Measurements from ENCODE around the gene PTPRA.
"Not testable (repeated sequence)": the region's sequence is repeated elsewhere in the genome, so short reads cannot be mapped to it uniquely, and the experiment has no call there.

Gene PTPRA

GRCh38 chr20:2888224-2888955 is 15.1 kb downstream of the PTPRA start:
- DNase-seq (ENCODE audit: low read depth), result no peak

- no peak for DNase-seq (ENCODE audit: low read depth)
Observed at GRCh38 chr20:2889209-2889608, 15.9 kb downstream of the PTPRA start.

- no peak for DNase-seq (ENCODE audit: low read depth)
Observed at GRCh38 chr20:2889797-2890196, 16.5 kb downstream of the PTPRA start.

GRCh38 chr20:2890742-2891141 is 17.5 kb downstream of the PTPRA start:
- no peak for DNase-seq (ENCODE audit: low read depth)

- DNase-seq (ENCODE audit: low read depth), result no peak
Observed at GRCh38 chr20:2891343-2891742, 18.1 kb downstream of the PTPRA start.

GRCh38 chr20:2892376-2892775 is 19.1 kb downstream of the PTPRA start:
- DNase-seq (ENCODE audit: low read depth), result no peak

- no peak for DNase-seq (ENCODE audit: low read depth)
Observed at GRCh38 chr20:2894221-2894620, 20.9 kb downstream of the PTPRA start.

GRCh38 chr20:2895154-2895553 is 21.9 kb downstream of the PTPRA start:
- not testable (repeated sequence) for DNase-seq (ENCODE audit: low read depth)

GRCh38 chr20:2899243-2899642 is 26.0 kb downstream of the PTPRA start:
- no peak for DNase-seq (ENCODE audit: low read depth)

- DNase-seq (ENCODE audit: low read depth), result no peak
Observed at GRCh38 chr20:2900845-2901592, 27.7 kb downstream of the PTPRA start.

GRCh38 chr20:2902291-2902690 is 29.0 kb downstream of the PTPRA start:
- no peak for DNase-seq (ENCODE audit: low read depth)

- DNase-seq (ENCODE audit: low read depth), result no peak
Observed at GRCh38 chr20:2902818-2903217, 29.5 kb downstream of the PTPRA start.

- DNase-seq (ENCODE audit: low read depth), result no peak
Observed at GRCh38 chr20:2903686-2904085, 30.4 kb downstream of the PTPRA start.

- DNase-seq (ENCODE audit: low read depth), result no peak
Observed at GRCh38 chr20:2907519-2907918, 34.2 kb downstream of the PTPRA start.

- DNase-seq (ENCODE audit: low read depth), result no peak
Observed at GRCh38 chr20:2909953-2910352, 36.7 kb downstream of the PTPRA start.

- DNase-seq (ENCODE audit: low read depth), result no peak
Observed at GRCh38 chr20:2911200-2911599, 37.9 kb downstream of the PTPRA start.

GRCh38 chr20:2914160-2914559 is 40.9 kb downstream of the PTPRA start:
- no peak for DNase-seq (ENCODE audit: low read depth)

GRCh38 chr20:2917266-2917665 is 44.0 kb downstream of the PTPRA start:
- no peak for DNase-seq (ENCODE audit: low read depth)

GRCh38 chr20:2918096-2919049 is 45.1 kb downstream of the PTPRA start:
- DNase-seq (ENCODE audit: low read depth), result no peak

- no peak for DNase-seq (ENCODE audit: low read depth)
Observed at GRCh38 chr20:2919518-2920245, 46.4 kb downstream of the PTPRA start.

GRCh38 chr20:2920473-2920872 is 47.2 kb downstream of the PTPRA start:
- DNase-seq (ENCODE audit: low read depth), result no peak

GRCh38 chr20:2921506-2921905 is 48.2 kb downstream of the PTPRA start:
- DNase-seq (ENCODE audit: low read depth), result no peak
